Neuronal stem cell (in vitro differentiated cells): Measurements from ENCODE around the gene CNTNAP2.

ENCODE experiments used
- DNase-seq: peaks from one replicate; pipeline ENCODE4 v3.0.0-alpha.2; 2013; ENCODE audit warnings: low spot score
- H2AFZ ChIP-seq: one replicate; pipeline ENCODE4 v1.6.1; 2013; ENCODE audit warnings: mild to moderate bottlenecking, low read length, inconsistent platforms
- H2AK5ac ChIP-seq: 2 replicates; pipeline ENCODE4 v1.6.1; 2013; ENCODE audit warnings: low read depth, mild to moderate bottlenecking, inconsistent platforms, low read length, moderate library complexity, mixed read lengths
- H2BK120ac ChIP-seq: 2 replicates; pipeline ENCODE4 v1.6.1; 2013; ENCODE audit warnings: low read depth, mild to moderate bottlenecking, inconsistent platforms, low read length, moderate library complexity, mixed read lengths
- H2BK12ac ChIP-seq: one replicate; pipeline ENCODE4 v1.6.1; 2013; ENCODE audit warnings: low read length, inconsistent platforms
- H2BK15ac ChIP-seq: 2 replicates; pipeline ENCODE4 v1.6.1; 2013; ENCODE audit warnings: mild to moderate bottlenecking, low read length, inconsistent platforms, mixed read lengths
- H2BK5ac ChIP-seq: one replicate; pipeline ENCODE4 v1.6.1; 2013; ENCODE audit warnings: inconsistent platforms, mild to moderate bottlenecking, low read length, moderate library complexity
- H3K14ac ChIP-seq: one replicate; pipeline ENCODE4 v1.6.1; 2013; ENCODE audit warnings: low read length, inconsistent platforms
- H3K18ac ChIP-seq: 2 replicates; pipeline ENCODE4 v1.6.1; 2013; ENCODE audit warnings: low read length, inconsistent platforms
- H3K23ac ChIP-seq: 2 replicates; pipeline ENCODE4 v1.6.1; 2013; ENCODE audit warnings: low read depth, mild to moderate bottlenecking, mixed read lengths, low read length, inconsistent platforms; ENCODE audit not compliant: poor library complexity
- H3K27ac ChIP-seq: replicated peaks from 3 replicates; pipeline ENCODE4 v1.5.1; 2013; ENCODE audit warnings: low read length, inconsistent platforms
- H3K27me3 ChIP-seq, 3 experiments: 2 replicates each; pipeline ENCODE4 v1.6.1; 2013; ENCODE audit warnings: low read length in 3 of 3, mild to moderate bottlenecking in 2 of 3, inconsistent platforms in 1 of 3, low read depth in 1 of 3, mixed read lengths in 1 of 3, moderate library complexity in 1 of 3; ENCODE audit not compliant: control insufficient read depth in 3 of 3, insufficient read depth in 3 of 3
- H3K36me3 ChIP-seq, 2 donors: replicated peaks in 1 of 2; 2 replicates each; pipeline ENCODE4 v1.6.1; 2013; ENCODE audit warnings: low read length in 2 of 2; ENCODE audit not compliant: control insufficient read depth in 2 of 2, insufficient read depth in 2 of 2
- H3K4ac ChIP-seq: 2 replicates; pipeline ENCODE4 v1.6.1; 2013; ENCODE audit warnings: inconsistent platforms, mild to moderate bottlenecking, low read length, moderate library complexity
- H3K4me1 ChIP-seq, 2 donors: 1 replicate in 1 of 2; 2 replicates in 1 of 2; pipeline ENCODE4 v1.6.1; 2013; ENCODE audit warnings: low read length in 2 of 2, low read depth in 1 of 2; ENCODE audit not compliant: control insufficient read depth in 2 of 2, insufficient read depth in 1 of 2
- H3K4me2 ChIP-seq: one replicate; pipeline ENCODE4 v1.6.1; 2013; ENCODE audit warnings: mild to moderate bottlenecking, low read length, inconsistent platforms; ENCODE audit not compliant: insufficient read depth, poor library complexity, severe bottlenecking
- H3K4me3 ChIP-seq, 2 donors: 2 replicates each; pipeline ENCODE4 v1.5.1; 2013; ENCODE audit warnings: low read length in 2 of 2, mild to moderate bottlenecking in 2 of 2, inconsistent platforms in 1 of 2, moderate library complexity in 1 of 2
- H3K79me1 ChIP-seq: one replicate; pipeline ENCODE4 v1.6.1; 2013; ENCODE audit warnings: low read depth, mild to moderate bottlenecking, inconsistent platforms, low read length, moderate library complexity
- H3K9ac ChIP-seq: one replicate; pipeline ENCODE4 v1.6.1; 2013; ENCODE audit warnings: mild to moderate bottlenecking, low read depth, low read length, inconsistent platforms; ENCODE audit not compliant: poor library complexity
- H3K9me3 ChIP-seq, 2 donors: replicated peaks in 1 of 2; 2 replicates each; pipeline versions ENCODE3 to v1.6.1; 2013; ENCODE audit warnings: low read length in 2 of 2, mild to moderate bottlenecking in 2 of 2, inconsistent platforms in 1 of 2, low read depth in 1 of 2, mixed read lengths in 1 of 2, moderate library complexity in 1 of 2; ENCODE audit not compliant: control insufficient read depth in 2 of 2, insufficient read depth in 1 of 2
- H4K8ac ChIP-seq: one replicate; pipeline ENCODE4 v1.6.1; 2013; ENCODE audit warnings: low read depth, mild to moderate bottlenecking, inconsistent platforms, low read length, moderate library complexity
- H4K91ac ChIP-seq: one replicate; pipeline ENCODE4 v1.6.1; 2013; ENCODE audit warnings: low read length, low read depth, mild to moderate bottlenecking, inconsistent platforms; ENCODE audit not compliant: poor library complexity
- WGBS, 2 donors: extraction: QIAGEN DNeasy Blood & Tissue Kit; methylation state at CpG; one replicate each; pipeline ENCODE4 v1.1.7; 2013; ENCODE audit warnings: missing lambda C conversion rate in 2 of 2, mixed read lengths in 1 of 2; ENCODE audit not compliant: insufficient read length in 2 of 2, insufficient replicate concordance in 1 of 2; ENCODE audit errors: extremely low coverage in 2 of 2; 5-methylcytosine and 5-hydroxymethylcytosine counted together

CNTNAP2 gene

DNA sequence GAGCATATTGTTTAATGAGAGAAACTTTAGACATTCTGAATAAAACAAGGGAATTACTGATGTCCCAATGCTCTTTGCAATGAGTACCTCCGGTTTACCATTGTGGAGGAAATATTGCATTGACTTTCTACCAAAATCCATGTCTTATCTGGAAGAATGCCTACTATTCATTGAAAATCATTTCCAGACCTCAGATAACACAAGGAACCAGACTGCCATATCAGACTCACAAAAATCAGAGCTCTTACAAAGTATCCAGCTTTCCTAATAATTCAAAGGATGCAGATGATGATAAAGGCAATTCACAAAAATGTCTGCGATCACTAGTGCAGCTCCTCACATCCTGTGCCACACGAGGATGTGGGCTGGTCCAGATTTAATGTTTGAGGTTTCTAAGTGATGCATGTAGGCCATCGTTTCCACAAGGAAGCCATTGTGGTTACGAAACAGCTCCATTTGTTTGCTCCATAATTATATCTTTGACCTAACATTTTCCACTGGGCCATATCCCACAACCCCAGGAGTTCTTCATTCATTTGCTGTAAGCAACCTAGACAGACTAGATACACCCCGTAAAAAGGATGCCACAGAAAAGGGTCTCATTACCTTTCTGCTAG, 1642.8 kb downstream of the CNTNAP2 start:
- H2BK120ac ChIP-seq, result no peak overlapping the region
- H3K4me2 ChIP-seq, result no peak overlapping the region
- DNase-seq, result no peak
- H4K91ac ChIP-seq, result no peak overlapping the region
- no peaks in the 10 kb centered on the region for H3K79me1 ChIP-seq
- no peak overlapping the region for H3K27ac ChIP-seq
- no peaks in the 10 kb centered on the region for H3K9me3 ChIP-seq
- no CpG with 5 or more reads among the region's 6 CpGs for WGBS, 2 donors
- H4K8ac ChIP-seq, result no peak overlapping the region
- H3K23ac ChIP-seq, result no peak overlapping the region
- H2BK15ac ChIP-seq, result no peak overlapping the region
- H3K14ac ChIP-seq, result no peak overlapping the region
- no peak overlapping the region for H2BK12ac ChIP-seq
- no peak overlapping the region for H2BK5ac ChIP-seq
- no peak overlapping the region for H2AK5ac ChIP-seq
- H3K27me3 ChIP-seq, result no peaks in the 10 kb centered on the region
- H3K36me3 ChIP-seq, result no peaks in the 10 kb centered on the region
- no peak overlapping the region for H3K18ac ChIP-seq
- H3K4me3 ChIP-seq, result no peak overlapping the region
- no peak overlapping the region for H2AFZ ChIP-seq
- H3K9ac ChIP-seq, result no peak overlapping the region
- peaks cover 0 to 1% of the 10 kb centered on the region in 2 donors for H3K4me1 ChIP-seq
- no peak overlapping the region for H3K4ac ChIP-seq

DNA sequence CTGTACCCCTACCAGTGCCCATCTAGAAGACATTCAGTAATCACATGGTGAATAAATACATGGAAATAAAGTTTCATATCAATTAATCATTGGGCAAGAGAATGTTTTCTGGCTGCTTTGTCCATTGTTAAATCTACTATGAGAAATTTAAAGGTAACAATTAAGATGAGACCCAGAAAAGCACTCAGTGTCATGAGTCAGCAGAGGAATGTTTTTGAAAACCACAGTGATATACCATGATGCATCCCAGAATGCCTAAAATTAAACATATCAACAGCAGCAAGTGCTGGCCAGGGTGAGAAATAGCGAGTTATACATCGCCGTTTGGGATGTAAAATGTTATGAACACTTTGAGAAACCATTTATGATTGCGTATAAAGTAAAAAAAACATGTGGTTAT, 1648.7 kb downstream of the CNTNAP2 start:
- DNase-seq, result no peak
- H4K91ac ChIP-seq, result no peak overlapping the region
- H3K36me3 ChIP-seq, result no peaks in the 10 kb centered on the region
- H3K27me3 ChIP-seq, result no peaks in the 10 kb centered on the region
- no peak overlapping the region for H4K8ac ChIP-seq
- no peak overlapping the region for H3K23ac ChIP-seq
- H3K4me2 ChIP-seq, result no peak overlapping the region
- H3K79me1 ChIP-seq, result no peaks in the 10 kb centered on the region
- H2AK5ac ChIP-seq, result no peak overlapping the region
- H2AFZ ChIP-seq, result no peak overlapping the region
- H3K9ac ChIP-seq, result no peak overlapping the region
- no peak overlapping the region for H3K4ac ChIP-seq
- WGBS, 2 donors, result no CpG with 5 or more reads among the region's 4 CpGs
- H3K4me1 ChIP-seq, result no peaks in the 10 kb centered on the region
- no peak overlapping the region for H3K18ac ChIP-seq
- H2BK15ac ChIP-seq, result no peak overlapping the region
- no peak overlapping the region for H3K14ac ChIP-seq
- no peak overlapping the region for H3K4me3 ChIP-seq
- H2BK120ac ChIP-seq, result no peak overlapping the region
- H3K27ac ChIP-seq, result no peak overlapping the region
- no peak overlapping the region for H2BK5ac ChIP-seq
- H2BK12ac ChIP-seq, result no peak overlapping the region
- no peaks in the 10 kb centered on the region for H3K9me3 ChIP-seq

DNA sequence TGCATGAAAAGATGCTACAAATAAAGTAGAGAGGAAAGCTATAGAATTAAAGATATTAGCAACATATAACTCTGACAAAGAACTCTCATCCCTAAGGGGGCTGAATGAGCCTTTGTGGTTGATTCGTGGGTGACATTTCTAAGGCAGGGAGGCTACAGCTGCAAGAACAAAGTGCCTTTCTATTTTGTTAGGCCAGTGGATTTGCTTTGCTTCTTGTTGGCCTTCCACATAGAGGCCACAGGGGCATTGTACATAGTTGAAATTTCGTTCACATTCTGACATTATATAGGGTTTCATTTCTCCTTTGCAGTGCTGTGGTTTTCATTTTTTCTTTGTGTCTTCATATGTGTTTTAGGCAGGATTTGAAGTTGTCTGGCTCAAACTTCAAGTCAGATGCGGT, 1654.7 kb downstream of the CNTNAP2 start:
- WGBS, 2 donors, result no CpG with 5 or more reads among the region's 3 CpGs
- no peak overlapping the region for H3K27ac ChIP-seq
- H3K18ac ChIP-seq, result no peak overlapping the region

DNA sequence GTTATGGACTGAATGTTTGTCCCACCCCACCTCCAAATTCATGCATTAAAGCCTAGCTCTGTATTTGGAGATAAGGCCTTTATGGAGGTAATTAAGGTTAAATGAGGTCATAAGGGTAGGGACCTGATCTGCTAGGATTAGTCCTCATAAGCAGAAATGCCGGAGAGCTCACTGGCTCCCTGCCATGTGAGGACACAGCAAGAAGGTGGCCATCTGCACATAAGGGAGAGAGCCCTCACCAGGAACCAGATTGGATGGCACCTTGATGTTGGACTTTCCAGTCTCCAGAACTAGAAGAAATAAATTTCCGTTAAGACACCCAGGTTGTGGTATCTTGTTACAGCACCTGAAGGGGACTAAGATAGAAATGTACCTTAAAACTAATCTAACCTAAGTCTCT, 1657.9 kb downstream of the CNTNAP2 start:
- no peak overlapping the region for H2BK15ac ChIP-seq
- H3K27me3 ChIP-seq, result no peaks in the 10 kb centered on the region
- H3K23ac ChIP-seq, result no peak overlapping the region
- no peaks in the 10 kb centered on the region for H3K79me1 ChIP-seq
- WGBS, 2 donors, result no CpG with 5 or more reads among the region's 2 CpGs
- no peak overlapping the region for H4K91ac ChIP-seq
- H2AFZ ChIP-seq, result no peak overlapping the region
- no peak overlapping the region for H3K4ac ChIP-seq
- H2BK5ac ChIP-seq, result no peak overlapping the region
- no peak overlapping the region for H4K8ac ChIP-seq
- no peaks in the 10 kb centered on the region for H3K4me1 ChIP-seq
- no peak overlapping the region for H3K27ac ChIP-seq
- no peak overlapping the region for H3K9ac ChIP-seq
- no peak overlapping the region for H3K18ac ChIP-seq
- H3K36me3 ChIP-seq, result no peaks in the 10 kb centered on the region
- H3K14ac ChIP-seq, result no peak overlapping the region
- no peak overlapping the region for H2BK120ac ChIP-seq
- no peak for DNase-seq
- H3K9me3 ChIP-seq, result no peaks in the 10 kb centered on the region
- H2BK12ac ChIP-seq, result no peak overlapping the region
- H3K4me3 ChIP-seq, result no peak overlapping the region
- no peak overlapping the region for H2AK5ac ChIP-seq
- H3K4me2 ChIP-seq, result no peak overlapping the region

More for the DNA sequence above, 1654.7 kb downstream of the CNTNAP2 start:
- Histone ChIP-seq H3K79me1 (no peaks in the 10 kb centered on the region), H3K4me1 (no peaks in the 10 kb centered on the region), H2BK12ac (no peak overlapping the region), H3K9me3 (no peaks in the 10 kb centered on the region), H3K23ac (no peak overlapping the region), H4K91ac (no peak overlapping the region), H3K4ac (no peak overlapping the region), H2BK5ac (no peak overlapping the region), H4K8ac (no peak overlapping the region), H3K9ac (no peak overlapping the region), H3K27me3 (no peaks in the 10 kb centered on the region), H2AK5ac (no peak overlapping the region), H3K4me2 (no peak overlapping the region), H2AFZ (peak overlapping the region; percentile 60), H2BK15ac (no peak overlapping the region), H3K36me3 (no peaks in the 10 kb centered on the region), H3K4me3 (no peak overlapping the region), H3K14ac (no peak overlapping the region), H2BK120ac (no peak overlapping the region)
- peak; percentile 3 for DNase-seq
